K562 (cell line): ENCODE measurements around the gene REC8. TPM values are rescaled to one million over a fixed set of nuclear protein-coding genes. Genes with fewer than 3 reads are reported as not detected.
A peak's percentile ranks its signal among the peaks of the same experiment; 100 is the strongest.

Source experiments
- ATF4 ChIP-seq: fragments of 450-650 bp; formaldehyde crosslinking; IDR thresholded peaks from 2 replicates; pipeline ENCODE4 v1.4.0; 2022; ENCODE audit warnings: mild to moderate bottlenecking, moderate library complexity
- CREM ChIP-seq: IDR thresholded peaks from 2 replicates; pipeline ENCODE4 v1.6.1; 2014; ENCODE audit warnings: antibody characterized with exemption, low read depth
- CXXC5 ChIP-seq: fragments of 250-450 bp; sonication (Bioruptor Pico); IDR thresholded peaks from 2 replicates; pipeline ENCODE4 v1.8.0; 2022; ENCODE audit warnings: inconsistent platforms, mild to moderate bottlenecking, moderate library complexity
- EP300 ChIP-seq: IDR thresholded peaks from 2 replicates; pipeline ENCODE4 v1.6.1; 2012; ENCODE audit warnings: low read length, improper control_type of control experiment
- ETV5 ChIP-seq: sonication (generic); formaldehyde crosslinking; IDR thresholded peaks from 2 replicates; pipeline ENCODE4 v1.4.0; 2020; ENCODE audit warnings: low read depth, mild to moderate bottlenecking, missing genetic modification reagents
- GABPA ChIP-seq: fragments of 200-800 bp; sonication (Bioruptor generic); conservative IDR thresholded peaks from 2 replicates; pipeline ENCODE4 v1.6.1; 2016; ENCODE audit warnings: low read depth, missing genetic modification characterization, missing compliant biosample characterization
- GABPB1 ChIP-seq: sonication (generic); formaldehyde crosslinking; IDR thresholded peaks from 2 replicates; pipeline ENCODE4 v1.8.0; 2022; ENCODE audit warnings: mild to moderate bottlenecking, missing genetic modification reagents
- HNRNPLL ChIP-seq: fragments of 200-400 bp; formaldehyde crosslinking; IDR thresholded peaks from 2 replicates; pipeline ENCODE4 v1.6.1; 2017; ENCODE audit warnings: low read length, low read depth, mild to moderate bottlenecking; ENCODE audit not compliant: poor library complexity, severe bottlenecking
- JUNB ChIP-seq: fragments of 450-650 bp; formaldehyde crosslinking; conservative IDR thresholded peaks from 2 replicates; pipeline ENCODE4 v1.4.0; 2020; ENCODE audit warnings: mild to moderate bottlenecking
- MLLT1 ChIP-seq, 2 experiments: fragments of 450-650 bp; IDR thresholded peaks; 2 replicates each; pipeline ENCODE4 v1.6.1; 2016
- MYBL2 ChIP-seq, 2 experiments: fragments of 450-650 bp in 1 of 2; sonication (generic) in 1 of 2; formaldehyde crosslinking in 1 of 2; IDR thresholded peaks; 2 replicates each; pipeline versions ENCODE4 v1.6.1 to v1.8.1; 2017 to 2022; ENCODE audit warnings: borderline replicate concordance in 1 of 2, inconsistent platforms in 1 of 2, low read depth in 1 of 2, mild to moderate bottlenecking in 1 of 2, missing genetic modification reagents in 1 of 2, moderate library complexity in 1 of 2
- NBN ChIP-seq: fragments of 450-650 bp; IDR thresholded peaks from 2 replicates; pipeline ENCODE4 v1.6.1; 2016; ENCODE audit warnings: low read depth, mild to moderate bottlenecking
- NFYB ChIP-seq: IDR thresholded peaks from 2 replicates; pipeline ENCODE4 v1.6.1; 2011; ENCODE audit warnings: mild to moderate bottlenecking, moderate library complexity; ENCODE audit not compliant: insufficient read length; ENCODE audit errors: extremely low read depth
- RBFOX2 ChIP-seq: fragments of 200-400 bp; formaldehyde crosslinking; IDR thresholded peaks from 2 replicates; pipeline ENCODE4 v1.6.1; 2017; ENCODE audit warnings: low read depth, mild to moderate bottlenecking, low read length, moderate library complexity
- RCOR1 ChIP-seq, 2 experiments: IDR thresholded peaks; 2 replicates each; pipeline ENCODE4 v1.6.1; 2012; ENCODE audit warnings: low read depth in 2 of 2, low read length in 2 of 2, borderline replicate concordance in 1 of 2, improper control_type of control experiment in 1 of 2
- SIN3B ChIP-seq: fragments of 450-650 bp; IDR thresholded peaks from 2 replicates; pipeline ENCODE4 v1.6.1; 2017; ENCODE audit warnings: low read depth, mild to moderate bottlenecking, moderate library complexity
- SP2 ChIP-seq: IDR thresholded peaks from 2 replicates; pipeline ENCODE4 v1.6.1; 2011; ENCODE audit warnings: mild to moderate bottlenecking, low read depth, low read length, moderate library complexity; ENCODE audit not compliant: poor library complexity, severe bottlenecking; ENCODE audit errors: extremely low read depth
- SUPT5H ChIP-seq: fragments of 450-650 bp; IDR thresholded peaks from 2 replicates; pipeline ENCODE4 v1.6.1; 2016
- polyA plus RNA-seq, 8 experiments: library from polyadenylated mRNA; depleted of rRNA in 4 of 8; stranded (reverse) in 5 of 8; unstranded in 3 of 8; fragments of >200 nt; fragmentation: Nextera tagmentation in 2 of 8; fragmentation: Illumina TruSeq in 1 of 8; extraction: Ambion mirVana in 2 of 8; extraction: Trizol in 1 of 8; gene quantifications; 2 replicates each; pipeline versions ENCODE4 v1.2.1 to v1.2.3, GENCODE V29; 2011 to 2014; ENCODE audit warnings: inconsistent platforms in 1 of 8, missing spikeins in 1 of 8
- total RNA-seq, 7 experiments: library from RNA; depleted of rRNA in 6 of 7; stranded (reverse); fragments of >200 nt in 6 of 7; fragmentation: Illumina TruSeq in 2 of 7; extraction: Trizol in 2 of 7; gene quantifications; 2 replicates each; pipeline versions ENCODE4 v1.2.1 to v1.2.3, GENCODE V29; 2011 to 2021; ENCODE audit warnings: low replicate concordance in 1 of 7
- TF ChIP-seq, protein P1 (sequence below), 2 experiments: IDR thresholded peaks; 2 replicates each; pipeline ENCODE4 v1.6.1; 2011; ENCODE audit warnings: borderline replicate concordance in 1 of 2, control low read depth in 1 of 2, low read depth in 1 of 2, low read length in 1 of 2, mild to moderate bottlenecking in 1 of 2, mixed read lengths in 1 of 2, moderate library complexity in 1 of 2; ENCODE audit not compliant: insufficient read depth in 1 of 2, insufficient read length in 1 of 2, poor library complexity in 1 of 2, severe bottlenecking in 1 of 2; ENCODE audit errors: extremely low read depth in 1 of 2

Gene REC8
- total and polyA plus RNA-seq, 9 of the 15 experiments (the other 6 are each of a cell fraction or from before 2014, with no cell fraction given), result 0.11 to 2.5 (median 0.85) TPM

DNA sequence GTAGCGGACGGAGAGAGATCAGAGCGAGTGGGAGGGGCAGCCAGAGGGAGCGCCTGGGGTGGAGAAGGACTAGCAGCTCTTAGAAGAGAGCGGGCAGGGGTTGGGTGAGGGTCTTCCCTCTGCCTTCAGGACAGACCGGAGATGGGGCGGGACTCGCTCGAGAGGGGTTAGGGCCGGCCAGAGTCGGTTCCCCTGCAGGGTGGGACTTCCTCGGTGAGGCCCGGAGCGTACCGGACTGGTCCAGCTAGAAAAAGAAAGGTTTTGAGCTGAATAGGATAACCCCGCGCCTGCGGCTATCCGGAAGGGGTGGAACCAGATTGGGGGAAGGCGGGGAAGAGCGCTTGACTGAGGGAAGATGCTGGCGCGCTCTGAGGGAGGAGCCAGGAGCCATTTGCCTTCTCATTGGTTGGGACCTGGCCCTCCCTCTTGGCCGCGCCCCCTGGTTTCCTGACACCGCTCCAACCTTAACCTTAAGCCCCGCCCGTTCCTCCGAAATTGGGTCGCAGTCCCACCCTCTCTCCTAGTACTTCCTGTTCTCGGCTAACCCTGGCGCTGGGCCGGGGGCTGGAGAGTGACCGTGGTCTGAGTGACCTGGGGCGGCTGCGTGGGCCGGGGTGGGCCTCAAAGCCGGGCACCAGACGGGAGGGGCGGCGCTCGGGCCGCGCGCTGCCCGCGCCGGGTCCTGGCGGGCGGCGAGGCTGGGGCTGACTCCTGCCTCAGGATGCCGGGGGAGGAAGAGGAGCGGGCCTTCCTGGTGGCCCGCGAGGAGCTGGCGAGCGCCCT lies 24.7 kb upstream of the REC8 start, which contains the start of gene RNF31 (continued):
- TF ChIP-seq MLLT1 (IDR thresholded peaks at IDR 0.05) (0 out of 4 replicates have a peak, but pooled peaks of 1 of the 2 experiments have one; percentile 0), EP300 (no peak), NBN (0 out of 2 replicates have a peak, but pooled peaks have one; percentile 3), RBFOX2 (peak; percentile 75), JUNB (CRISPR knock-in tag) (no peak), SUPT5H (peak; percentile 49), GABPB1 (0 out of 2 replicates have a peak, but pooled peaks have one; percentile 16), SP2 (no peak), RCOR1 (IDR thresholded peaks at IDR 0.05; ENCODE audit: borderline replicate concordance in 1 of 2, low read depth in 2 of 2, low read length in 2 of 2) (peak in 1 of 2 experiments; percentile 32; a peak in 1 of 4 replicates), ETV5 (no peak), ATF4 (CRISPR knock-in tag) (no peak), CXXC5 (CRISPR knock-in tag) (0 out of 2 replicates have a peak, but pooled peaks have one; percentile 4), SIN3B (peak; percentile 49; the same call in 1 of the 2 replicates), GABPA (tag) (peak; percentile 86), HNRNPLL (peak; percentile 78), MYBL2 (IDR thresholded peaks at IDR 0.05; ENCODE audit: low read depth) (no peak), MYBL2 (CRISPR knock-in tag; IDR thresholded peaks at IDR 0.05; ENCODE audit: borderline replicate concordance) (no peak), CREM (peak; percentile 24; the same call in 1 of the 2 replicates), NFYB (peak; percentile 67)
- TF ChIP-seq, protein P1, sequence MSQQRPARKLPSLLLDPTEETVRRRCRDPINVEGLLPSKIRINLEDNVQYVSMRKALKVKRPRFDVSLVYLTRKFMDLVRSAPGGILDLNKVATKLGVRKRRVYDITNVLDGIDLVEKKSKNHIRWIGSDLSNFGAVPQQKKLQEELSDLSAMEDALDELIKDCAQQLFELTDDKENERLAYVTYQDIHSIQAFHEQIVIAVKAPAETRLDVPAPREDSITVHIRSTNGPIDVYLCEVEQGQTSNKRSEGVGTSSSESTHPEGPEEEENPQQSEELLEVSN (IDR thresholded peaks at IDR 0.05; ENCODE audit: borderline replicate concordance in 1 of 2, extremely low read depth in 1 of 2, insufficient read depth in 1 of 2, insufficient read length in 1 of 2, low read depth in 1 of 2, low read length in 1 of 2, poor library complexity in 1 of 2, severe bottlenecking in 1 of 2), result peak in 1 of 2 experiments; percentile 20
